ENCODE results near the gene RPS15. TPM values are rescaled to one million over a fixed set of nuclear protein-coding genes. Genes with fewer than 3 reads are reported as not detected.

Gene RPS15
- total and polyA plus RNA-seq, 9 of the 15 experiments (the other 6 are each of a cell fraction or from before 2014, with no cell fraction given) = 605 to 2,791 (median 957) TPM

- intact Hi-C loops (cut with micrococcal nuclease) (no loop called here), in situ Hi-C loops (cut with MboI) (no loop called here)
- Histone ChIP-seq H3K36me3 (ENCODE audit: control insufficient read depth, insufficient read depth, low read length) (peaks cover 13% of the 10 kb centered on the region; the same call in 1 of the 3 replicates), H3K79me2 (ENCODE audit: control insufficient read depth, insufficient read depth, low read length) (peaks cover 26% of the 10 kb centered on the region), H3K9me3 (replicated peaks; ENCODE audit: control insufficient read depth, insufficient read depth, low read depth, low read length) (no peaks in the 10 kb centered on the region), H3K4me3 (no peak overlapping the region), H2AFZ (ENCODE audit: low read depth, low read length) (no peak overlapping the region), H3K9ac (ENCODE audit: insufficient read depth in 1 of 2, low read depth in 2 of 2, low read length in 2 of 2) (peak overlapping the region in 1 of 2 experiments; percentile 32; a peak in 1 of 4 replicates), H3K9me1 (ENCODE audit: control insufficient read depth, insufficient read depth, low read length) (no peaks in the 10 kb centered on the region), H3K27ac (ENCODE audit: extremely low read depth, low read depth, low read length) (no peak overlapping the region), H4K20me1 (replicated peaks; ENCODE audit: control insufficient read depth, insufficient read depth, low read length) (peaks cover 14% of the 10 kb centered on the region), H3K4me2 (ENCODE audit: insufficient read depth, low read length) (0 out of 2 replicates have a peak overlapping the region, but pooled peaks have one; percentile 13), H3K4me1 (replicated peaks in 1 of 2; ENCODE audit: control insufficient read depth in 2 of 2, insufficient read depth in 2 of 2, low read length in 2 of 2) (peaks cover 6 to 85% of the 10 kb centered on the region in 2 experiments; a peak in 4 of 5 replicates), H3K27me3 (ENCODE audit: control insufficient read depth in 2 of 2, insufficient read depth in 2 of 2, low read length in 2 of 2) (no peaks in the 10 kb centered on the region)
- ChIA-PET POLR2A (interaction anchor here (0.6 to 1.4 kb wide), 3 partner anchors 12 to 50 kb away, joined by 3 to 7 read pairs (median 6); no protein-coding TSS in a partner anchor), CTCF (ENCODE audit: low intra/inter-chr PET ratio) (interaction anchor here (0.6 kb wide), 1 partner anchor 43 kb away, joined by 3 read pairs; no protein-coding TSS in a partner anchor)
- FAIRE-seq = peak; percentile 11
- peak; percentile 64 to 80 (median 76) for DNase-seq (ENCODE audit: extremely low read depth in 1 of 4, low spot score in 3 of 4)
- 26% methylated on average over 27 of the region's 67 CpGs for WGBS (ENCODE audit: insufficient coverage, low coverage, missing lambda C conversion rate)
- BruUV-seq (replicated peaks) = no TSS peak
- peak; percentile 76 for ATAC-seq
- peak; percentile 64; the same call in 1 of the 2 replicates for TF ChIP-seq TFAP4 (CRISPR knock-in tag; IDR thresholded peaks at IDR 0.05; ENCODE audit: borderline replicate concordance)
- no peak for TF ChIP-seq CBFA2T3 (IDR thresholded peaks at IDR 0.05)
- TF ChIP-seq PHF21A (IDR thresholded peaks at IDR 0.05; ENCODE audit: borderline replicate concordance, low read depth) = peak; percentile 59; the same call in 1 of the 2 replicates
- TF ChIP-seq ZNF184 (CRISPR knock-in tag; IDR thresholded peaks at IDR 0.05) = no peak
- peak; percentile 22 for TF ChIP-seq PCBP1 (IDR thresholded peaks at IDR 0.05; ENCODE audit: low read depth, low read length, poor library complexity, severe bottlenecking)
- no peak for TF ChIP-seq TFE3 (CRISPR knock-in tag; IDR thresholded peaks at IDR 0.05)
- no peak for TF ChIP-seq PRDM10 (IDR thresholded peaks at IDR 0.05; ENCODE audit: partially characterized antibody)
- 0 out of 2 replicates have a peak, but pooled peaks have one; percentile 19 for TF ChIP-seq ZBTB33 (CRISPR knock-in tag; IDR thresholded peaks at IDR 0.05)
- no peak for TF ChIP-seq CREB3 (tag; conservative IDR thresholded peaks at IDR 0.05; ENCODE audit: low read depth)
These were observed 32.3 kb downstream of the RPS15 start for GRCh38 chr19:1470305-1471009.

Data from K562 (cell line).